BJ (cell line): ENCODE data around the gene TIMM23. TPM values are rescaled to one million over a fixed set of nuclear protein-coding genes. Genes with fewer than 3 reads are reported as not detected.
"Not testable (repeated sequence)": the region's sequence is repeated elsewhere in the genome, so short reads cannot be mapped to it uniquely, and the experiment has no call there.

Experiments
- CTCF ChIA-PET: fragments of 350-600 bp; formaldehyde crosslinking; extraction: SDS; loops from one replicate; lab custom pipeline; 2021; ENCODE audit warnings: antibody characterized with exemption, inconsistent platforms; lab: Yijun Ruan, JAX
- POLR2A ChIA-PET: fragments of 300-600 bp; sonication (Branson Sonifier 250); formaldehyde crosslinking; extraction: SDS; loops from one replicate; lab custom pipeline; 2021; ENCODE audit warnings: antibody characterized with exemption; lab: Charles Lee
- DNase-seq: peaks from one replicate; pipeline ENCODE4 v3.0.0-alpha.2; 2011; ENCODE audit warnings: low read depth
- H3K27me3 ChIP-seq: 2 replicates; pipeline ENCODE4 v1.6.0; 2011; ENCODE audit warnings: low read length; ENCODE audit not compliant: control insufficient read depth, insufficient read depth
- H3K36me3 ChIP-seq: 2 replicates; pipeline ENCODE4 v1.5.1; 2011; ENCODE audit warnings: low read length; ENCODE audit not compliant: control insufficient read depth, insufficient read depth
- H3K4me3 ChIP-seq: 2 replicates; pipeline ENCODE4 v1.5.1; 2011; ENCODE audit warnings: low read depth, mild to moderate bottlenecking, control low read depth, low read length
- CTCF ChIP-seq: IDR thresholded peaks from 2 replicates; pipeline ENCODE4 v1.5.1; 2011; ENCODE audit warnings: low read depth, mild to moderate bottlenecking, control low read depth, inconsistent platforms, low read length, moderate library complexity; ENCODE audit not compliant: insufficient read depth
- polyA plus RNA-seq: library from polyadenylated mRNA; depleted of rRNA; stranded (reverse); fragments of >200 nt; gene quantifications from 2 replicates; pipeline ENCODE4 v1.2.3, GENCODE V29; 2011

TIMM23 gene
- polyA plus RNA-seq, 1 experiment: 52.5 TPM

GRCh38 chr10:45997557-45997956 is 25.3 kb downstream of the TIMM23 start:
- peaks cover 2% of the 10 kb centered on the region for H3K36me3 ChIP-seq
- no peak for DNase-seq
- CTCF ChIA-PET: no interaction called here

GRCh38 chr10:45997994-45998763 is 25.9 kb downstream of the TIMM23 start:
- POLR2A ChIA-PET: no interaction called here
- DNase-seq: no peak
- CTCF ChIA-PET: no interaction called here

More at GRCh38 chr10:45997557-45997956, 25.3 kb downstream of the TIMM23 start:
- TF ChIP-seq CTCF: no peak
- no peak overlapping the region for H3K4me3 ChIP-seq
- H3K27me3 ChIP-seq: no peaks in the 10 kb centered on the region
- POLR2A ChIA-PET: no interaction called here

GRCh38 chr10:45999955-46000354 is 27.7 kb downstream of the TIMM23 start:
- H3K36me3 ChIP-seq, H3K4me3 ChIP-seq, POLR2A ChIA-PET, H3K27me3 ChIP-seq, CTCF ChIA-PET, DNase-seq: not testable (repeated sequence)

More at GRCh38 chr10:45997994-45998763, 25.9 kb downstream of the TIMM23 start:
- peaks cover 5% of the 10 kb centered on the region for H3K36me3 ChIP-seq
- H3K27me3 ChIP-seq: no peaks in the 10 kb centered on the region
- H3K4me3 ChIP-seq: no peak overlapping the region
- no peak for TF ChIP-seq CTCF

- no peak overlapping the region for H3K4me3 ChIP-seq
- TF ChIP-seq CTCF: no peak
- peaks cover 8% of the 10 kb centered on the region for H3K36me3 ChIP-seq
- no peaks in the 10 kb centered on the region for H3K27me3 ChIP-seq
- ChIA-PET CTCF (no interaction called here), POLR2A (no interaction called here)
- no peak for DNase-seq
Measured at GRCh38 chr10:46000538-46000937, 28.2 kb downstream of the TIMM23 start.

GRCh38 chr10:46001187-46001756 is 29.0 kb downstream of the TIMM23 start:
- TF ChIP-seq CTCF: no peak
- ChIA-PET CTCF (no interaction called here), POLR2A (no interaction called here)
- no peak for DNase-seq
- H3K27me3 ChIP-seq: no peaks in the 10 kb centered on the region
- H3K36me3 ChIP-seq: peaks cover 8% of the 10 kb centered on the region
- no peak overlapping the region for H3K4me3 ChIP-seq

- CTCF ChIA-PET: interaction anchor here (1.1 kb wide), 1 partner anchor 26 kb away, joined by 3 read pairs; no protein-coding TSS in a partner anchor
- DNase-seq, H3K27me3 ChIP-seq, H3K4me3 ChIP-seq, POLR2A ChIA-PET, H3K36me3 ChIP-seq: not testable (repeated sequence)
Measured at GRCh38 chr10:46002189-46002687, 29.9 kb downstream of the TIMM23 start.
